Measurements from ENCODE around the gene NAIF1. TPM values are rescaled to one million over a fixed set of nuclear protein-coding genes. Genes with fewer than 3 reads are reported as not detected.
"Not testable (repeated sequence)": the region's sequence is repeated elsewhere in the genome, so short reads cannot be mapped to it uniquely, and the experiment has no call there.

Gene NAIF1
- total RNA-seq, 1 experiment from 2014 or later: 12.4 TPM

DNA sequence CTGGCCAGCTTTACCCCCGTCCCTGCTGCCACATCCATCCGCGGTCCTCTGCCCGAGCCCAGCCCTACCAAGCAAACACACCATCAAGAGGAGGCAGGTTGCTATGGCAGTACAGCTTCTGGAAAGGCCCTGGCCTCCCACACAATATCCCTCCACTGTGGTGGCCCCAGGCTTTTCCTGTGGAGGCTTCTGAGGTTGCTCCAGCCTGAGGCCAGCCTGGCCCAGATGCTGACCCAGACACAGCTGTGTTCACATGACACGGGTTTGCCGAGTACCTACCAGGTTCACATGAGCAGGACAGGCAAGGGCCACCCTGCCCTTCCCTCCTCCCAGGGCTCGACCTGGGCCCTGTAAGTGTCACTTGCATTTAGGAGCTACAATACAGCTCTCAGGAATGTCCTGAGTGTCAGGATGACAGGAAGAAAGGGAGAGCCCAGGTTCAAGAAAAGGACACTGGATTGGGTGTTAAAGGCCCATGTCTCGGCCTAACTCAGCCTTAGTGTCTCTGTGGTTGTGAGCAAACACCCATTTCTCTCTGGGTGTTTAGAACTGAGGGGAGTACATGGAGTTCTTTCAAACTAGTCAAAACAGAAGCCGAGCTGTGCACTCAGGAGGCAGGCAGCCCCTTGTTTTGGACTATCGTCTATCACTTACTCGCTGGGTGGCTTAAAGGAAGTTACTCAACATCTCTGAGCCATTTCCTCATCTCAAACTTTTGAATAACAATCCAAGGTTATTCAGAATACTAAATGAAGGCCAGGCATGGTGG, 40.2 kb downstream of the NAIF1 start:
- H3K27ac ChIP-seq: no peak overlapping the region
- DNase-seq (ENCODE audit: low read depth in 1 of 2, low spot score in 2 of 2): no peak
- no peaks in the 10 kb centered on the region for H3K27me3 ChIP-seq (replicated peaks)
- H3K4me1 ChIP-seq (replicated peaks): peaks cover 13% of the 10 kb centered on the region
- H3K36me3 ChIP-seq: no peaks in the 10 kb centered on the region
- no peaks in the 10 kb centered on the region for H3K9me3 ChIP-seq (replicated peaks)
- no peak overlapping the region for H3K4me3 ChIP-seq

DNA sequence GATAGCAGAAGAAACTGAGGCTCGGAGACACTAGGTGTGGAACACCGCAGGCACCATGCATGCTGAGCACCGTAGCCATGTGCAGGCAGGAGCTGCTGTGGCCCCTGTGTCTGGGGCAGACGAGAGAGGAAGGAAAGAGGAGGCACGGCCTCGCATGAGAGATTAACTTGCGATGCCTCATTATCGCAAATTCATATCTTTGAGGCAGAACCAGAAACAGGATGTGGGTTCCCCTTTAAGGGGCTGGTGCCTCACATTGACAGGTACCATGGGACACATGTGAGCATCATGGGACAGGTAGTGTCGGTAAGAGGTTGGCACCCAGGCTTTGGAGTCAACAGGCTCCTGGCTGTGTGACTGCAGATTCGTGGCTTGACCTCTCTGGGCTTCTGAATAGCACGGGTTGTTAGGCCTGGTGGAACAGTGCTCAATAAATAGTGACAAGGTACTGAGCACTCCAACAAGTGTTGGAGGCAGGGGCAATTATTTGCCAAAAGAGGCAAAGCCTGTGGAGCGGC, 40.8 kb downstream of the NAIF1 start:
- no peaks in the 10 kb centered on the region for H3K9me3 ChIP-seq (replicated peaks)
- no peak overlapping the region for H3K4me3 ChIP-seq
- no peak overlapping the region for H3K27ac ChIP-seq
- H3K36me3 ChIP-seq: no peaks in the 10 kb centered on the region
- no peak for DNase-seq (ENCODE audit: low read depth in 1 of 2, low spot score in 2 of 2)
- no peaks in the 10 kb centered on the region for H3K27me3 ChIP-seq (replicated peaks)
- peaks cover 13% of the 10 kb centered on the region for H3K4me1 ChIP-seq (replicated peaks)

DNA sequence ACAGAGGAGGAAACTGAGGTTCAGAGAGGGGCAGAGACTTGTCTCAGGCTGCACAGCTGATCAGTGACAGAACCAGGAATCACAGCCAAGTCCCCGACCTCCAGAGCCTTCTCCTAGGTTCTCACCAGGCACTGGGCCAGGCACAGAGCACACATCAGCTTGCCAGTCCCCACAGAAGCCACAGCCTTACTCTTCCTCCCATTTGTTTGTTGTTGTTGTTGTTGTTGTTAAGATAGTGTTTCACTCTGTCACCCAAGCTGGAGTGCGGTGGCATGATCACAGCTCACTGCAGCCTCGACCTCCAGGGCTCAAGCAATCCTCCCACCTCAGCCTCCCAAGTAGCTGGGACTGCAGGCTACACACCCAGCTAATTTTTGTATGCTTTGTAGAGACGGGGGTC, 41.4 kb downstream of the NAIF1 start:
- Histone ChIP-seq H3K36me3 (no peaks in the 10 kb centered on the region), H3K4me1 (replicated peaks) (peaks cover 13% of the 10 kb centered on the region), H3K27ac (no peak overlapping the region), H3K27me3 (replicated peaks) (no peaks in the 10 kb centered on the region), H3K9me3 (replicated peaks) (no peaks in the 10 kb centered on the region), H3K4me3 (no peak overlapping the region)
- DNase-seq (ENCODE audit: low read depth in 1 of 2, low spot score in 2 of 2): no peak

DNA sequence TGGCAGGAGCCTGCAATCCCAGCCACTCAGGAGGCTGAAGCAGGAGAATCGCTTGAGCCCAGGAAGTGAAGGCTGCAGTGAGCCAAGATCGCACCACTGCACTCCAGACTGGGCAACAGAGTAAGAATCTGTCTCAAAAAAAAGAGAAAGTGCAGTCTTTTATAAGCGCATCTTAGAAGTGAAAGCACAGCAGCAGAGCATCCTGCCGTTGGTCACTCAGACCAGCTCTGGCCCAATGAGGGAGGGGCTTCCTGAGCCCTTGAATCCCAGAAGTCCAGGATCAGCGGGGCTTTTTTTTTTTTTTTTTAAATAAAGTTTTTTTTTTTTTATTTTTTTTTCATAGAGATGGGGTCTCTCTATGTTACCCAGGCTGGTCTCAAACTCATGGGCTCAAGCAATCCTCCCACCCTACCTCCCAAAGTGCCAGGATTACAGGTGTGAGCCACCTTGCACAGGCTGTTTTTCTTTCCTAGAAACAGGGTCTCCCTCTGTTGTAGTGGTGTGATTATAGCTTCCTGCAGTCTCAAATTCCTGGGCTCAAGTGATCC, 42.3 kb downstream of the NAIF1 start:
- H3K4me3 ChIP-seq: no peak overlapping the region
- H3K36me3 ChIP-seq: no peaks in the 10 kb centered on the region
- no peak for DNase-seq (ENCODE audit: low read depth in 1 of 2, low spot score in 2 of 2)
- no peak overlapping the region for H3K27ac ChIP-seq
- H3K27me3 ChIP-seq (replicated peaks): no peaks in the 10 kb centered on the region
- no peaks in the 10 kb centered on the region for H3K9me3 ChIP-seq (replicated peaks)
- H3K4me1 ChIP-seq (replicated peaks): peaks cover 13% of the 10 kb centered on the region

DNA sequence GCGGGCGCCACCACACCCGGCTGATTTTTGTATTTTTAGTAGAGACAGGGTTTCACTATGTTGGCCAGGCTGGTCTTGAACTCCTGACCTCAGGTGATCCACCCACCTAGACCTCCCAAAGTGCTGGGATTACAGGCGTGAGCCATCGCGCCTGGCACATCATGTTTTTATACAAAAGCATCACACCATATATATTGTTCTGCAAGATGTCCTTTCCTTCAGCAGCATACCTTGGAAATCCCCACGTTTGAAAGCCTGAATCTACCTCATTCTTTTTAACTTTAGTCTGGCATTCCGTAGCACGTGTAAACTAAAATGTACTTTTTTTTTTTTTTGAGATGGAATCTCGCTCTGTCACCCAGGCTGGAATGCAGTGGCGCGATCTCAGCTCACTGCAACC, 43.4 kb downstream of the NAIF1 start:
- not testable (repeated sequence) for DNase-seq (ENCODE audit: low read depth in 1 of 2, low spot score in 2 of 2); H3K4me3 ChIP-seq

DNA sequence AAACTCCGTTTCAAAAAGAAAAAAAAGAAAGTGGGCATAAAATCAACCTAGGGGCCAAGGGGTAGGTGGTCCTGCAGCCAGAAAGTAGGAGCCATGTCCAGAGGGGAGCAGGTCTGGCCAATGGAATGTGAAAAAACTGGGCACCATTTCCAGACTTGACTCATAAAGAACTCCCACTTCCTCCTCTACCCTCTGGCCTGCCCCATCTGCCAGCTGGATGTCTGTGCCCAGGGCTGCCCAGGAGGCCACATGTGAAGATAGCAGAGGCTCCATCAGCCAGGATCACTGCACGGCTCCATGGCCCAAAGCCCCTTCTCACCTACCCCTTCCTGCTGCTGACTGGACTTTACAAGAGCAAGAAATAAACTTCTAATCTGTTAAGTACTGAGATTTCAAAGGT, 44.2 kb downstream of the NAIF1 start:
- Histone ChIP-seq H3K9me3 (replicated peaks) (no peaks in the 10 kb centered on the region), H3K36me3 (no peaks in the 10 kb centered on the region), H3K27ac (no peak overlapping the region), H3K4me1 (replicated peaks) (peaks cover 13% of the 10 kb centered on the region), H3K4me3 (no peak overlapping the region), H3K27me3 (replicated peaks) (no peaks in the 10 kb centered on the region)
- no peak for DNase-seq (ENCODE audit: low read depth in 1 of 2, low spot score in 2 of 2)

More for the DNA sequence above, 43.4 kb downstream of the NAIF1 start:
- H3K36me3 ChIP-seq; H3K27ac ChIP-seq; H3K27me3 ChIP-seq (replicated peaks); H3K9me3 ChIP-seq (replicated peaks): not testable (repeated sequence)
- peaks cover 13% of the 10 kb centered on the region for H3K4me1 ChIP-seq (replicated peaks)

DNA sequence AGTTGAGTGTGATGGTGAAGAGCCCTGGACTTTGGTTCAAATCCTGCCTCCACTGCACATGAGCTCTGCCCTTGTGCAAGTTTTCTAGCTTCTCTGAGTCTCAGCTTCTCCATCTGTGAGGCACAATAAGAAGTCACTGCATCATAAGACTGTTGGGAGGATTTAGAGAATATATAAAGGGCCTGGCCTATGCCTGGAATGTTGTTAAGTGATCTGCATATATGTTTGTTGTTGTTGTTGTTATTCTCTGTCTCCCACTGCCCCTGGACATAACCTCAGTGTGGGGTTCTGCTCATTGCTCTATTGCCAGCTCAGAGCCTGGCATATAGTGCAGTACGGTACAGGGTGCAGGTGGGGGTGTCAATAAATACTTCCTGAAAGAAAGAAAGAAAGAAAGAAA, 46.0 kb downstream of the NAIF1 start:
- Histone ChIP-seq H3K27me3 (replicated peaks) (no peaks in the 10 kb centered on the region), H3K4me1 (replicated peaks) (peaks cover 7% of the 10 kb centered on the region; the same call in 1 of the 2 replicates), H3K4me3 (no peak overlapping the region), H3K27ac (no peak overlapping the region), H3K36me3 (no peaks in the 10 kb centered on the region), H3K9me3 (replicated peaks) (no peaks in the 10 kb centered on the region)
- DNase-seq (ENCODE audit: low read depth in 1 of 2, low spot score in 2 of 2): no peak

DNA sequence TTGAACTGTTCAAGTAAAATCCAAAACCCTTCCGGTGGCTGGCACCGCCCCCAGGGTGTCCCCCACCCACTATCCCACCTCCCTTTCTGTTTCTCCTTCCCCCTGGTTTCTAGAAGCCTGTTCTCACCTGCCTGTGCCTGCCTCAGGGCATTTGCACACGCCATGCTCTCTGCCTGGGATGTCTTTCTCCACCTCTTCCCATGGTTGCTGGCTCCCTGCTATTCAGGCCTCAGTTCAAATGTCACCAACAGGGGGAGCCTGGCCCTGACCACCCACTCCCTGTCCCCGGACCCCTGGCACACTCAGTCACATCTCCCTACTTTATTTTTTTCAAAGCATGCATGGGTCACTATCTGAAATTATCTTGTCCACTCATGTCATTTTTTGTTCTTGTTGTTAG, 46.4 kb downstream of the NAIF1 start:
- H3K36me3 ChIP-seq: no peaks in the 10 kb centered on the region
- no peaks in the 10 kb centered on the region for H3K9me3 ChIP-seq (replicated peaks)
- no peak overlapping the region for H3K4me3 ChIP-seq
- no peak overlapping the region for H3K27ac ChIP-seq
- peaks cover 7% of the 10 kb centered on the region; the same call in 1 of the 2 replicates for H3K4me1 ChIP-seq (replicated peaks)
- H3K27me3 ChIP-seq (replicated peaks): no peaks in the 10 kb centered on the region
- no peak for DNase-seq (ENCODE audit: low read depth in 1 of 2, low spot score in 2 of 2)

DNA sequence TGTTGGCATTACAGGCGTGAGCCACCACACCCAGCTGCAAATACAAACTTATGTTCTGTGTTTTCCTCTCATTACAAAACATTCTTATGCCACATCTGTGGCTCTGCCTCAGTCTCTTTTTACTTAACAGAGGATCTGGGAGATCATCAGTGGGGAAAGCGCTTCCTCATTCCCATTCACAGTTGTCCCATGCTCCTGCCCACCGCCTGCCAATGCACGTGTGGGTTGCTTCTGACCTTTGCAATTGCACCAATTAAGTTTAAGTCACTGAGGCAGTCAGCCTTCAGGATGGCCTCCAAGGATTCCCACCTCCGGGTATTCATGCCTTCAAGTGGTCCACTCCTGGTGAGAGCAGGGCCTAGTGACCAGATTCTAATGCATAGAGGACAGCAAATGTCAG, 51.4 kb downstream of the NAIF1 start:
- no peaks in the 10 kb centered on the region for H3K9me3 ChIP-seq (replicated peaks)
- no peaks in the 10 kb centered on the region for H3K36me3 ChIP-seq
- no peak overlapping the region for H3K27ac ChIP-seq
- H3K27me3 ChIP-seq (replicated peaks): no peaks in the 10 kb centered on the region
- DNase-seq (ENCODE audit: low read depth in 1 of 2, low spot score in 2 of 2): no peak
- H3K4me3 ChIP-seq: no peak overlapping the region
- H3K4me1 ChIP-seq (replicated peaks): no peaks in the 10 kb centered on the region

Other genes with a start within 250 kb of the NAIF1 start
- 6.8 and 8.7 TPM in 2 replicates for gene ENG, start 212.7 kb downstream of the NAIF1 start, total RNA-seq (2014; rRNA removed; shearing (Covaris generic))
- 32.6 and 32.7 TPM in 2 replicates for gene AK1, start 189.6 kb downstream of the NAIF1 start, total RNA-seq (2014; rRNA removed; shearing (Covaris generic))
- 37.0 and 42.9 TPM in 2 replicates for gene ST6GALNAC6, start 167.7 kb downstream of the NAIF1 start, total RNA-seq (2014; rRNA removed; shearing (Covaris generic))
- 26.5 and 43.5 TPM in 2 replicates for gene ST6GALNAC4, start 150.3 kb downstream of the NAIF1 start, total RNA-seq (2014; rRNA removed; shearing (Covaris generic))
- 1.6 and 18.4 TPM in 2 replicates for gene PIP5KL1, start 136.5 kb downstream of the NAIF1 start, total RNA-seq (2014; rRNA removed; shearing (Covaris generic))
- gene DPM2, start 129.5 kb downstream of the NAIF1 start, total RNA-seq (2014; rRNA removed; shearing (Covaris generic)): 20.4 and 24.5 TPM in 2 replicates
- gene EEIG1, start 86.3 kb downstream of the NAIF1 start, total RNA-seq (2014; rRNA removed; shearing (Covaris generic)): 3.5 and 4.6 TPM in 2 replicates
- 28.7 and 30.8 TPM in 2 replicates for gene SLC25A25, start 912 bp upstream of the NAIF1 start, total RNA-seq (2014; rRNA removed; shearing (Covaris generic))
- gene PTGES2, start 60.4 kb upstream of the NAIF1 start, total RNA-seq (2014; rRNA removed; shearing (Covaris generic)): 37.9 and 41.4 TPM in 2 replicates
- not detected in 2 replicates for gene LCN2, start 82.1 kb upstream of the NAIF1 start, total RNA-seq (2014; rRNA removed; shearing (Covaris generic))
- gene BBLN, start 92.9 kb upstream of the NAIF1 start, total RNA-seq (2014; rRNA removed; shearing (Covaris generic)): 96.6 and 112 TPM in 2 replicates
- gene CIZ1, start 124.3 kb upstream of the NAIF1 start, total RNA-seq (2014; rRNA removed; shearing (Covaris generic)): 38.2 and 38.8 TPM in 2 replicates
- 2.2 and 2.5 TPM in 2 replicates for gene DNM1, start 136.1 kb upstream of the NAIF1 start, total RNA-seq (2014; rRNA removed; shearing (Covaris generic))
- 76.2 and 78.6 TPM in 2 replicates for gene GOLGA2, start 208.7 kb upstream of the NAIF1 start, total RNA-seq (2014; rRNA removed; shearing (Covaris generic))
- 25.4 and 26.7 TPM in 2 replicates for gene SWI5, start 209.0 kb upstream of the NAIF1 start, total RNA-seq (2014; rRNA removed; shearing (Covaris generic))